HG03342 (cell line): Measurements from ENCODE around the gene RNF32.
"Not testable (repeated sequence)": the region's sequence is repeated elsewhere in the genome, so short reads cannot be mapped to it uniquely, and the experiment has no call there.

Experiments
- ATAC-seq: cut with Tn5 transposase; IDR thresholded peaks from one replicate; pipeline ENCODE4 v1.9.1; 2021; ENCODE audit warnings: mild to moderate bottlenecking, moderate library complexity; ENCODE audit not compliant: unreplicated experiment

The RNF32 gene

GRCh38 chr7:156639426-156640256 is 933 bp upstream of the RNF32 start:
- ATAC-seq: no peak

GRCh38 chr7:156640949-156641485 is 443 bp downstream of the RNF32 start:
- ATAC-seq: peak; percentile 61

GRCh38 chr7:156642306-156643045 is 1.9 kb downstream of the RNF32 start:
- ATAC-seq: no peak

- not testable (repeated sequence) for ATAC-seq
These were observed 6.8 kb downstream of the RNF32 start for GRCh38 chr7:156647330-156647729.

- ATAC-seq: peak; percentile 74
These were observed 9.5 kb downstream of the RNF32 start for GRCh38 chr7:156650042-156650441.

- no peak for ATAC-seq
These were observed 10.9 kb downstream of the RNF32 start for GRCh38 chr7:156651474-156651873.

GRCh38 chr7:156652886-156653568 is 12.5 kb downstream of the RNF32 start:
- ATAC-seq: no peak

- ATAC-seq: no peak
These were observed 14.1 kb downstream of the RNF32 start for GRCh38 chr7:156654511-156655234.

- no peak for ATAC-seq
These were observed 14.7 kb downstream of the RNF32 start for GRCh38 chr7:156655251-156655650.

- no peak for ATAC-seq
These were observed 15.4 kb downstream of the RNF32 start for GRCh38 chr7:156655983-156656382.

- ATAC-seq: peak; percentile 38
These were observed 16.0 kb downstream of the RNF32 start for GRCh38 chr7:156656598-156656997.

GRCh38 chr7:156657681-156658080 is 17.1 kb downstream of the RNF32 start:
- ATAC-seq: no peak

- no peak for ATAC-seq
These were observed 18.6 kb downstream of the RNF32 start for GRCh38 chr7:156659203-156659602.

- ATAC-seq: no peak
These were observed 19.4 kb downstream of the RNF32 start for GRCh38 chr7:156659961-156660360.

GRCh38 chr7:156661637-156662036 is 21.1 kb downstream of the RNF32 start:
- ATAC-seq: no peak

GRCh38 chr7:156662277-156662676 is 21.7 kb downstream of the RNF32 start:
- no peak for ATAC-seq

GRCh38 chr7:156665101-156665500 is 24.5 kb downstream of the RNF32 start:
- ATAC-seq: no peak

- ATAC-seq: no peak
These were observed 26.0 kb downstream of the RNF32 start for GRCh38 chr7:156666368-156667109.

- no peak for ATAC-seq
These were observed 26.5 kb downstream of the RNF32 start for GRCh38 chr7:156667110-156667426.

- no peak for ATAC-seq
These were observed 27.7 kb downstream of the RNF32 start for GRCh38 chr7:156668130-156668741.
